PC-9 (cell line): ENCODE results near the gene TEX29.

Source experiments
- EZH2 ChIP-seq: fragments of 200-600 bp; sonication (generic); IDR thresholded peaks from 2 replicates; pipeline ENCODE4 v1.8.0; 2017; ENCODE audit warnings: antibody characterized with exemption, low read depth
- TF ChIP-seq, protein P1 (sequence below): fragments of 200-600 bp; sonication (generic); conservative IDR thresholded peaks from 2 replicates; pipeline ENCODE4 v1.6.1; 2017; ENCODE audit warnings: mixed run types, antibody characterized with exemption, mild to moderate bottlenecking, moderate library complexity

- no peak for TF ChIP-seq EZH2
- TF ChIP-seq, protein P1, sequence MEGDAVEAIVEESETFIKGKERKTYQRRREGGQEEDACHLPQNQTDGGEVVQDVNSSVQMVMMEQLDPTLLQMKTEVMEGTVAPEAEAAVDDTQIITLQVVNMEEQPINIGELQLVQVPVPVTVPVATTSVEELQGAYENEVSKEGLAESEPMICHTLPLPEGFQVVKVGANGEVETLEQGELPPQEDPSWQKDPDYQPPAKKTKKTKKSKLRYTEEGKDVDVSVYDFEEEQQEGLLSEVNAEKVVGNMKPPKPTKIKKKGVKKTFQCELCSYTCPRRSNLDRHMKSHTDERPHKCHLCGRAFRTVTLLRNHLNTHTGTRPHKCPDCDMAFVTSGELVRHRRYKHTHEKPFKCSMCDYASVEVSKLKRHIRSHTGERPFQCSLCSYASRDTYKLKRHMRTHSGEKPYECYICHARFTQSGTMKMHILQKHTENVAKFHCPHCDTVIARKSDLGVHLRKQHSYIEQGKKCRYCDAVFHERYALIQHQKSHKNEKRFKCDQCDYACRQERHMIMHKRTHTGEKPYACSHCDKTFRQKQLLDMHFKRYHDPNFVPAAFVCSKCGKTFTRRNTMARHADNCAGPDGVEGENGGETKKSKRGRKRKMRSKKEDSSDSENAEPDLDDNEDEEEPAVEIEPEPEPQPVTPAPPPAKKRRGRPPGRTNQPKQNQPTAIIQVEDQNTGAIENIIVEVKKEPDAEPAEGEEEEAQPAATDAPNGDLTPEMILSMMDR, result no peak
These were observed 22.9 kb downstream of the TEX29 start for GRCh38 chr13:111343186-111343805.
